Right forelimb (tissue), 1 donor: Measurements from ENCODE around the gene IMPDH1.
"Not testable (repeated sequence)": the region's sequence is repeated elsewhere in the genome, so short reads cannot be mapped to it uniquely, and the experiment has no call there.

Experiments used
- DNase-seq: peaks from one replicate; pipeline ENCODE4 v3.0.0-alpha.2; 2018

IMPDH1 gene

DNA sequence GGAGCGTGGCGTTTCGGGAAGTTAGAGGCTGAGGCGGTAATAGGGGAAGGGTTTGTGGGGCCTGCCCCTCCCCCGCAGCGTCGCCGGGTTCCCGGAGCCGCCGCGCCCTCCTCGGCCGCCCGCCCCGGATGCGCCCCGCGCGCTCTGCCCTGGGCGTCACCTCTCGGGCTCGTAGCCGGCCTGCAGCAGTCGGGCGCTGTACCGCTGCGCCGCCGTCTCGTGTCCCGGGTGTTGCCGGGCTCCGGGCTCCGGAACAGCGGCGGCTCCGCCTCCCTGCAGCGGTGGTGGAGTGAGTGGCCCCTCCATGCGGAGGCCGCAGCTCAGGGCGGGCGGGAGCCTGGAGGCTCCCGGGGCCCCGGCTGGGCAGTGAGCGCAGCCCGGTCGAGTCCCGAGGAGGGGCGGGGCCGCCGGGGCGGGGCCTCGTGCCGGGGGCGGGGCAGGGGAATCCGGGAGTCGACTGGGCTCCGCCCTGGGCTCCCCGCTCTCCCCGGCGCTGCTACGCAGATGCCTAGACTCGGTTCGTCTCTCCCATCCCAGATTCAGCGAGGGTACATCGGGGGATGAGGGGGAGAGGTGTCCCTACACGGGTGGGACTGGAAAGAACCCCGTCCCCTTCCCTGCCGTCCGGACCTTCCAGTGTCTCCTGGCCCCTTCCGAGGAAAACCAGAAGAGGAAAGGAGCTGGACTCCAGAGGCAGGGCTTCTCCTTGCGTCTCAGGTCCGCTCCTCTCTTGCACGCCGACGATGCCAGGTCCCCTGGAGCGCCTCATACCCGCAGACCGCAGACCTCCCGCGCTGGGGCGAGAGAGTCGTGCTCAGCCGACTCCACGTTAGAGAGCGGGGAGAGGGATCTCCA is at the start of gene IMPDH1:
TSS of gene IMPDH1 (minus strand) at position 387 of the 855 bp plus-strand sequence. CDS start at position 306, 81 bp downstream.
- peak; percentile 92 for DNase-seq

DNA sequence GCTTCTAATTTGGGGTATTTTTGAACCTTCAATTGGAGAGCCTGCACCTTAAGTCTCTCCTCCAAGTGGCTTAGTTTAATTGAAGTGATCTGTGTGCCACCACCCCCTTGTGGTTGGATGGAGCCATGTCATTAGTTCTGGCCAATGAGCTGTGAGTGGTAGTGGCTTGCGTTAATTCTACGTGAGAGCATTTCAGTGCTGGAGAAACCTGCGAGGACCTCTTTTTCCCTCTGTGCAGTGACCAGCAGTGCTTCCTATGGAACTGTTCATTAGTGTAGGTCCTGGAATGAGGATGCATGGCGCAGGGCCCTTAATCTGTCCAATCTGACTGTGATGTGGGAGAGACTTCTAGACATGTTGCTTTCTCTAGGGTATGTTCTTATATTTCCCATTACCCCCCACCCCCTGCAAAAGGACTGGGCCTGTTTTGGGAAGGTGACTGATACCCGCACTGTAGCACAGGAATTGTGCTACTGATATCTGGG is 49.7 kb upstream of the IMPDH1 start:
- peak; percentile 64 for DNase-seq

DNA sequence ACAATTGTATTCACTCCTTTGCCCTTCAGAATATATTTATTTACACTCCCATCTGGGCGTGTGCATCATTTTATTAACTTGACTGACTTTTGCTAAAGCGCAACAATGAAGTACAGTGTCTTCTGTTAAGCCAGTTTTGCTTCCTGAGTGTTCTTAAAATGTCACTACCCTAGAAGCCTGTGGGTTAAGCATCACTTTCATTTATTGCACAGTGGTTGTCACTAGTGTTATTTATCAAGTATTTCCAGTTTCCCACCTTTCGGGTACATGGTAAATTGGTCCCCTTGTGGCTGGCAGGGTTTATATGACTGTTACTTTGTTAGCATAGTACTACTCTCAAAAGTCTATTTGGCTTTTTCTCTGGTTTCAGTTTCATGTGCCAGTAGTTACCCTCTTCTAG is 49.2 kb upstream of the IMPDH1 start:
- DNase-seq: no peak

DNA sequence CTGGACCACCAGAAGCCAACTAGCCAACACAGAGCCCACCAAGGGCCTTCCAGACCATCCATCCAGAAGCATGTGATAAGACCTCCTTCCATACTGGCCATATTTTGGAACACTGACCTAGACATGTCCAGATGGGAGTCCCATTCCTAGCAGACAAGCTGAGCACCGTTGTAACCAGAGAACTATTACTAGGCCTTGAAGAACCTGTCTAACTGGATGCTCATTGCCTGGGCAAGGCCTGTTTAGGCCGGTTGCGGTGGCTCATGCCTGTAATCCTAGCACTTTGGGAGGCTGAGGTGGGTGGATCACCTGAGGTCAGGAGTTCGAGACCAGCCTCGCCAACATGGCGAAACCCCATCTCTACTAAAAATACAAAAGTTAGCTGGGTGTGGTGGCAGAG is 47.6 kb upstream of the IMPDH1 start:
- not testable (repeated sequence) for DNase-seq

DNA sequence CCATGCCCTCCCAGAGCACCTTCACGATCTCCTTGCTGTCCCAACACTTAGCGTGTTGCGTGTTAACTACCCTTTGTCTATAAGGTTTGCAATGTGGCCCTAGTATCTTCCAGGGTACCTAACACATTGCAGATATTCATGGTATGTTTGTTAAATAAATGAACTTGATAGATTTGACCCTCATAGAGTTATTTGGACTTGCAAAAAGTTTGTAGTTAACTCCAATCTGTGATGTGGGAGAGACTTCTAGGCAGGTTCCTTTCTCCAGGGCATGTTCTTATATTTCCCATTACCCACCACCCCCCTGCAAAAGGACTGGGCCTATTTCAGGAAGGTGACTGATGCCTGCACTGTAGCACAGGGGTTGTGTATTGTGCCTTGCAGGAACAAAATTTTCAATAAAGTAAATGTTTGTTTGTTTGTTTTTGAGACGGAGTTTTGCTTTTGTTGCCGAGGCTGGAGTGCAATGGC is 46.5 kb upstream of the IMPDH1 start:
- DNase-seq: no peak

DNA sequence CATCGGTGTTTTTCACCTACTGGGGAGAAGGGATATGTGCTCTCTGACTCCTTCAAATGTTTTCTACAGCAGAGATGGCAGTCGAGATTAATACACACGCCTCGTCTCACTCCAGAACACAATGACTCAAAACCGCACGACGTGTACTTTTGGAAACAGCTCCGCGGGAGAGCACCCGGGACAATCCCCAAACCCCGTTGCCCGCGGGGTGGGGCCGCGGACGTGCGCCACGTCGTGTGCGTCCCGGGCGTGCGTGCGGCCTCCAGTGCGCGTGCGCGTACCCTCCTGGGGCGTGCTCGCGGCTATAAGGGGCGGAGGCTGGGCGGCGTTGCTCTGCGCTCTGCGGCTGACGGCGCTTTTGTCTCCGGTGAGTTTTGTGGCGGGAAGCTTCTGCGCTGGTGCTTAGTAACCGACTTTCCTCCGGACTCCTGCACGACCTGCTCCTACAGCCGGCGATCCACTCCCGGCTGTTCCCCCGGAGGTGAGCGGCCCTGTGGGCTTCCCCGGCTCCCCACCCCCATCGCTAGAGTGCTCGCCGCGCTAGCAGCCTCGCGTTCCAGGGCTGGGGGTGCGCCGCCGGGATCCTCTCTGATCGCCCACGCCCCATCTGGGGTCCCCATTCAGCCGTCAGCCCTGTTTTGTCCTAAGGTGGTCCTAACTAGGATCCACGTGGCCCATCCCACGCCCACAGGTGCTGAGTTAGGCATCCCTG is 45.9 kb upstream of the IMPDH1 start, which contains the start of gene HILPDA:
TSS of gene HILPDA (plus strand) at position 336 of the 712 bp plus-strand sequence. CDS start 1,391 bp downstream, outside the sequence.
- peak; percentile 94 for DNase-seq

DNA sequence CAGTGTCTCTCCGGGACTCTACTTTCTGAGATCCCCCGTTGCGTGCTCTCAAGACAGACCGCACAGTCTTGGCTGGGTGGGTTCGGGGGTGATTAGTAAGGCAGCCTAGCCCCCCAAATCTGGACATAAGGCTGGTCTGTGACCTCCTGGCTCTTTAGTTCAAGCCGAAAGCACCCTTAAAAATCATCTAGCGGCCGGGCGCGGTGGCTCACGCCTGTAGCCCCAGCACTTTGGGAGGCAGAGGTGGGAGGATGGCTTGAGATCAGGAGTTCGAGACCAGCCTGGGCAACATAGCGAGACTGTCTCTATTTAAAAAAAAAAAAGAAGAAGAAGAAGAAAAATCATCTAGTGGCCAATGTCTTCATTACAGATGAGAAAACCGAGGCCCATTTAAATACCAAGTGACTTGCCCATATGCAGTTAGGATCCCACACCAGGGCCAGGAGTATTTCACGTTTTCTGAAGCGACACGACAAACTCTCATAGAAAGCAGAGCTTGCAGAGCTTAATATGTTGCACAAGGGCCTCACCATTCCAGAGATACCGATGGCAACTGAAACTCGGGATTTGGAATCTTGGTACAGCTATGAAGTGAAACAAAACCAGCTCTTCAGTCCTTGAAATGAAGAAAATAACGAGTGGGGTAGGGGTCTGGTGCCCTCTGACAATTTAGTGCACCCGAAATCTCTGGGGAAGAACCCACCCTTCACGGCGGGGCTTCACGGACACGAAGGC is 45.2 kb upstream of the IMPDH1 start:
- no peak for DNase-seq

DNA sequence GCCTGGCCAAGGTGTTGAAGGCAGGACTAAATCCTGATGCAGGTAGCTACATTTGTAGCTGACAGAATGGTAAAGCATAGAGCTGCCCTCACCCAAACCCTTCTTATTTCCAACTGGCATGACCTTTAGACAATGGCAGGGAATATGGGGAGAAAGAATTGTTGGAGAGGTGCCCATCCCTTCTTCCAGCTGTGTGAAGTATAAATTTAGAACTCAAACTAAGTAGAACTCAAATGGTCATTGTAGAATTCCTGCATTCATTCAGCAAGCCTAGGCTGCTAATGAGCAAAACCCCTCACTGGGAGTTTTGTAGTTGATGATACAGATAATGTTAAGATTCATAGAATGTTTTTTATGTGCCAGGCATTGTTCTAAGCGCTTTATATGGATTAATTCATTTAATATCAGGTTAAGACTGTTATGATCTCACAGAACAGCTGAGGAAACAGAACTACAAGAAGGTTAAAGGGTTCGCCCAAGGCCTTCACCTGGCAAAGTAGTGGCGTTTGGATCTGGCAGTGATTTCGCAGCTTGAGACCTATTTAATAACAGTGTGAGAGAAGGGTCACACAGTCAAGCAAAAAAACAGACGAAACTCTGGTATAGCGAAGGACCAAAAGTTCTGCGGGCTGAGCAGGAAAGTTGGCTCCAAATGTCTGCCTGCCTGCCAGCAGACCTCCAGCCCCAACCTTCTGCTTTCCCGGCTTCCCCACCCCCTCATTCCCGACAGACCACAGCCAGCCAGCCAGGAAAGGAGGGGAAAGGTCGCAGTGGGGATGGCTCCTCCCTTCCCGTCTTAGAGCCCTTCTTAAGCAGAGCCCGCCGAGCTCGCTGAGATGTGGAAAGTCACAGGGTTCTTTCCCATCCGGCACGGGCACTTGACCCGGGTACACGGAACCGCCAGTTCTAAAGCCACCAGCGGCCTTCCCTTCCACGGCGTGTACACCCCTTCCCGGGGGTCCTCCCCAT is 44.3 kb upstream of the IMPDH1 start:
- DNase-seq: peak; percentile 95

DNA sequence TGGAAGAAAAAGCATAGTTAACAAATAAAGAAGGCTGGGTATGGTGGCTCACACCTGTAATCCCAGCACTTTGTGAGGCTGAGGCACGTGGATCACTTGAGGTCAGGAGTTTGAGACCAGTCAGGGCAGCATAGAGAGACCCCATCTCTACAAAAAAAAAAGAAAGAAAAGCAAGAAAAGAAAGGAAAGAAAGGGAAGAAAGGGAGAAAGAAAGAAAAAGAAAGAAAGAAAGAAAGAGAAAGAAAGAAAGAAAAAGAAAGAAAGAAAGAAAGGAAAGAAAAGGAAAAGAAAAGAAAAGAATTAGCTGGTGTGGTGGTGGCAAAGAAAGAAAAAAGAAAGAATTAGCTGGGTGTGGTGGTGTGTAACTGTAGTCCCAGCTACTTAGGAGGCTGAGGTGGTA is 42.8 kb upstream of the IMPDH1 start:
- DNase-seq: no peak

DNA sequence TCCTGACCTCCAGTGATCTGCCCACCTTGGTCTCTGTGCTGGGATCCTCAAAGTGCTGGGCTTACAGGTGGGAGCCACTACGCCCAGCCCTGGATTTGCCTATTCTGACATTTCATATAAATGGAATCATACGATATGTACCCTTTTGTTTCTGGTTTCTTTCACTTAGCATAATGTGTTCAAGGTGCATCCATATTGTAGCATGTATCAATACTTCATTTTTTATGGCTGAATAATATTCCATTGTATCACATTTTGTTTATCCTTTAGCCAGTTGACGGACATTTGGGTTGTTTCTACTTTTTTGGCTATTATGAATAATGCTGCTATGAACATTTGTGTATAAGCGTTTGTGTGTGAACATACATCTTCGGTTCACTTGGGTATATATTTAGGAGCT is 41.1 kb upstream of the IMPDH1 start:
- DNase-seq: no peak

DNA sequence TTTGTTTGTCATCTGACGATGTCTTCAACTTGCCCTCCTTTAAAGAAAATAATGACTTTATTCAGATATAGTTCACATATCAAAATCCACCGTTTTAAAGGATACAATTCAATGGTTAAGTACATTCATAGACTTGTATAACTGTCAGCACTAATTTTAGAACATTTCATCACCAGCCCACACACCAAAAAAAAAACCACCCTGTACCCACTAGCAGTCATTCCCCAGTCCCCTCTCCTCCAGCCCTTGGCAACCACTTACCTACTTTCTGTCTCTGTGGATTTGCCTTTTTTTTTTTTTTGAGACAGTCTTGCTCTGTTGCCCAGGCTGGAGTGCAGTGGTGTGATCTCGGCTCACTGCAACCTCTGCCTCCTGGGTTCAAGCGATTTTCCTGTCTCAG is 40.6 kb upstream of the IMPDH1 start:
- no peak for DNase-seq

DNA sequence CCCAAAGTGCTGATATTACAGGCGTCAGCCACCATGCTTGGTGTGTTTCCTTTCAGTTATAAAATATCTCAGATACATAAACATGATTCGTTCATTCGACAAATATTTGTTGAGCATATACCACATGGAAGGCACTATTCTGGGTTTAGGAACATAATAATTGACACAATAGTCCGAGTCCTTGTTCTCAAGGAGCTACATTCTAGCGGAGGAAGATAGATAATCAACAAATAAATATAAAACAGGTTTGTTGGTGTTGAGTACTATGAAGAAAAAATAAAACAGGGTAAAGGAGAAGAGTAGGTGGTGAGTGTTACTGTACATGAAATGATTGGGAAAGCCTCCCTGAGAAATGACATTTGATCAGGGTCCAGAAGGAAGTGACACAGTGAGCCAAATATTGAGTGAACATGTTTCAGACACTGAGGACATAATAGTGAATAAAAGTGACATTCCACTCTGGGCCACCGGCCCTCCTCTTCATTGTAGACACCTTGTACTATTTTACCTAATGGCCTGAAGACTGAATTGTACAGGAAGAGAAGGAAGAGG is 39.0 kb upstream of the IMPDH1 start:
- no peak for DNase-seq

DNA sequence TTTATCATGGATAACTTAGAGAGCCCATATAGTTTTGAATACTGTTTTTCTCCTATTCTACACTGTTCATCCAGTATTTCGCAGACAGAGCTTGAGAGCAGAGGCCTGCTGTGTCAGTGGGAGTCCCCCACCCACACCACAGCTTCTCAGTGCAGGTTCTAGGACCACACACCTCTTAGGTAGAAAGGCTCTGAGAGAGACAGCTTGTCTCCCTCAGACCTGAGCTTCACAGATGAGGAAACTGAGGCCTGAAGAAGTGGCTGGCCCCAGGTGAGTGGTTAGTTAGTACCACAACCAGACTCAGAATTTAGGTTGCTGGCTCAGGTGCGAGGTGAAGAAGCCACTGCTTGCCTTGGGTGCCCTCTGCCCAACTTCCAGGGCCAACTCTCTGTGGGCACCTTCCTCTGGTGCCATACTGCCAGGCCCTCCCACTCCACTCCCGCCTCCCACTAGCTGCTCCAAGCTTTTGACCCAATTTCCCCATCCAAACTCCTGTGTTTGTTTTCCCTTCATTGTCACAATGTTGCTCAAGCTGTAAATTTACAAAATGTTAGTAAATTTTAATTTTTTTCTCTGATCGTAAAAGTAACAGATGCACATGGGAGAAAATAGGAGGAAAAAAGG is 38.3 kb upstream of the IMPDH1 start:
- DNase-seq: no peak

DNA sequence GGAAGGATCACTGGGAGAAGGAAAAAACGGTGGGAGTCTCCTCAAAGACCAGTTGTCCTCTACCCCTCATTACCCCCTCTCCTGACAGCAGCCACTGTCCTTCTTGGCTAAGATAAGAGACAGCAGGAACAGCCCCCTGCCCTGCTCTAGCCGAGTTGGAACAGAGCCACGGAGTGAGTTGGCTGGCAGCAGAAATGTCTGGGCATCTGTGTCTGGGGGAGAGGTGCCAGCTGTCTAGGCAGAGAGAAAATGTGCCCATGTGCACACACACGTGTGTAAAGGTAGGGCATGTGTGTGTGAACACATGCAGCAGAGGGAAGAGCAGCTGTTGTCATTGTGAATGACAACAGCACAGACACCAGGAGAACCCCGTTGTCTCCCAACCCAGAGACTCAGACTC is 36.5 kb upstream of the IMPDH1 start:
- DNase-seq: no peak

DNA sequence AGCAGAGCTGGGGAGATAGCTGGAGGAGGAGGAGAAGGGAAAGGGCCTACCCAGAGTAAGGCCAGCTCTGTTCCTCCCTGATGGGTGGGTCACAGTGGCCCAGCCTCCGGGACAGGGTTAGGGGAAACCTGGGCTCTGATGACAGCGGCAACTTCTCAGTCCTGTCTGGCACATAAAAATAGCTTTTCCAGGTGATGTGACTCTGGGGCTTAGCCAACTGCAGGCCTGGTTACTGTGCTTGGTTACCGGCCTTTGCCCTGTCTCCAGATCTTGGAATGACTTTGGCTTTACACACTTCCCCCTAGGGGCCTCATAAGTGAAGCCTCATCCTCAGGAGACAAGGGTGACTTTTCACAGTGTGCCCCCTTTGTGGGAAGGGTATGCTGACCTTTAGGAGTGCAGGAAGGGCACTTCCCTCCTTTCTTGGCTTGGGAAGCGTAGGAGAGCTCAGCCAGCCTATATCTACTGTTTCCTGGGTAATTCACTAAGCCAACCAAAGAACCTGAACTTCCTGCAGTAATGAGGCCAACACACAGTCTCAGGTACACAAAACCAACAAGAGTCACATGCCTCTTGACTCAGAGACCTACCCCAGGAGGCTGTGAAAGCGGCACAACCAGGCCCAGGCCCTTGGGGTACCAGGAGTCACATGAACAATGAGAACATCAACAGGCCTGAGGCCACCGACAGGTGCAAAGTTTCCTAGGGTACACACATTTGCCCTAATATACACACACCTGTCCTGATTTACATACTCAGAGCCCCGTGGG is 34.2 kb upstream of the IMPDH1 start:
- DNase-seq: no peak

DNA sequence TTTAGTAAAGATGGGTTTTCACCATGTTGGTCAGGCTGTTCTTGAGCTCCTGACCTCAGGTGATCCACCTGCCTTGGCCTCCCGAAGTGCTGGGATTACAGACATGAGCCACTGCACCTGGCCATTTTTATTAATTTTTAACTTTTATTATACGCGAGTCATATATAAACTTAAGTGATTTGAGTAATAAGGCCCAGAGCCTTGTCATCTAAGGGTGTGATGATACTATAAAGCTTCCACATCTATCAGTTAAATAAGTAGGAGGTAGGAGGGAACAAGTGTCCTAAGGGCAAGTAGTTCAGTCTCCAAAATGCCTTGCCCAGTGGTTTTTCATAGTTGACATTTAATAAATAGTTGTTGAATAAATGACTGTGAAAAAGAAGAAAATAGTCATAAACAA is 32.6 kb upstream of the IMPDH1 start:
- no peak for DNase-seq

DNA sequence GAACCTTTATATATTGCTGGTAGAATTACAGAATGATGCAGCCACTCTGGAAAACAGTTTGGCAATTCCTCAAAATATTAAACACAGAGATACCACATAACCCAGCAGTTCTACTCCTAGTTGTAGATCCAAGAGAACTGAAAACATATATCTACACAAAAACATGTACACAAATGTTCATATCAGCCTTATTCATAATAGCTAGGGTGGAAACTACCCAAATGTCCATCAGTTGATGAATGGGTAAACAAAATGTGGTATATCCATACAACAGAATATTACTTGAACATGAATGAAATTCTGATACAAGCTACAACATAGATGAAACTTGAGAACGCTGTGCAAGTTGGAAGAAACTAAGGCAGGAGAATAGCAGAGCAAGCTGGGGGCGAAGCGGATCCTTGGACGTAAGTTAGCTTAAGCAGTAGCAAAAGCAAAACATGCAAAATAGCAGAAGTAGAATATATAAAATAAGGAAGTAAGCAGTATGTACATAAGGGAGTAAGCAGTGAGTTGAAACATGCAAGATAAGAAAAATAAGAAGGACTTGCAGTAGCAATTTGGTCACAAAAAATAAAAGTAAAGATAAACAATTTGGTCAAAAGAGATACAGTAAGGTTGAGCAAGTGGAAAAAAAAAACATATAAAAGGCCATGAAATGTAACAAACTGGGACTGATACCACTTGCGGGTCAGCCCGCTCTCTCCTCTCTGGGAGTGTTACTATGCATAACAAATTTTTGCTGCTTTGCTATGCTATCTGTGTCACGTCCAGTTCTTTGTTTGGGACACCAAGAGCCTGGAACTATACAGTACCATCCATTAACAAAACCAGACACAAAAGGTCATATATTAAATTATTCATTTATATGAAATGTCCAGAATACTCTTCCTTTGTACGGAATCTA is 27.9 kb upstream of the IMPDH1 start:
- no peak for DNase-seq

DNA sequence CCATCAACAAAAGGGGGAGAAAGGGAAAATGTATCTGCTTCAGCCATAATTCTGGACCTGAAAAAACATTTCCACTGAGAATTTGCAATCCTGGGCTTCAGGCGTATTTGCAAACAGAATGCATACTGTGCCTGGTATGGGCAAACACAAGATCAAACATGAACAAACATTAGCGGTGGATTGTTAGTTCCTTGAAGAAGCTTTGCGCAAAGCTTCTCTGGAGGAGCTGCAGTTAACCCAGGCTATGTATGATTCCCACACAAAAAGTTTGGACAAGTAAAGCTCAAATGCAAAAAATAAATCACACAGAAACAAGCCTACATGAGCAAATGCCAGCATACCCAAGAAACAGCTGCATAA is 25.5 kb upstream of the IMPDH1 start:
- DNase-seq: no peak
